Stimulated activated memory B cell treated with anti-CD40 and anti-IgM and Interleukin-4, amounts not matched to agents 10 μg/mL and 1 μg/mL and 100 μg/mL, for 72 hours (primary cell): ENCODE measurements around the gene LRRC8E.

Source experiments
- ATAC-seq: fragments of 150-1000 bp; cut with Tn5 transposase; 2 replicates; pipeline ENCODE4 v1.10.0; 2021
- H3K27ac Mint-ChIP-seq: one replicate; pipeline ENCODE4 v1.8.0; 2022; ENCODE audit warnings: mild to moderate bottlenecking, mixed read lengths
- H3K27me3 Mint-ChIP-seq: one replicate; pipeline ENCODE4 v1.8.0; 2022; ENCODE audit warnings: mixed read lengths
- H3K36me3 Mint-ChIP-seq: one replicate; pipeline ENCODE4 v1.8.0; 2022; ENCODE audit warnings: mixed read lengths
- H3K4me1 Mint-ChIP-seq: one replicate; pipeline ENCODE4 v1.8.0; 2022; ENCODE audit warnings: mixed read lengths
- H3K4me3 Mint-ChIP-seq: one replicate; pipeline ENCODE4 v1.8.0; 2022; ENCODE audit warnings: mild to moderate bottlenecking, moderate library complexity, mixed read lengths
- H3K9me3 Mint-ChIP-seq: one replicate; pipeline ENCODE4 v1.8.0; 2022; ENCODE audit warnings: mixed read lengths

LRRC8E gene

DNA sequence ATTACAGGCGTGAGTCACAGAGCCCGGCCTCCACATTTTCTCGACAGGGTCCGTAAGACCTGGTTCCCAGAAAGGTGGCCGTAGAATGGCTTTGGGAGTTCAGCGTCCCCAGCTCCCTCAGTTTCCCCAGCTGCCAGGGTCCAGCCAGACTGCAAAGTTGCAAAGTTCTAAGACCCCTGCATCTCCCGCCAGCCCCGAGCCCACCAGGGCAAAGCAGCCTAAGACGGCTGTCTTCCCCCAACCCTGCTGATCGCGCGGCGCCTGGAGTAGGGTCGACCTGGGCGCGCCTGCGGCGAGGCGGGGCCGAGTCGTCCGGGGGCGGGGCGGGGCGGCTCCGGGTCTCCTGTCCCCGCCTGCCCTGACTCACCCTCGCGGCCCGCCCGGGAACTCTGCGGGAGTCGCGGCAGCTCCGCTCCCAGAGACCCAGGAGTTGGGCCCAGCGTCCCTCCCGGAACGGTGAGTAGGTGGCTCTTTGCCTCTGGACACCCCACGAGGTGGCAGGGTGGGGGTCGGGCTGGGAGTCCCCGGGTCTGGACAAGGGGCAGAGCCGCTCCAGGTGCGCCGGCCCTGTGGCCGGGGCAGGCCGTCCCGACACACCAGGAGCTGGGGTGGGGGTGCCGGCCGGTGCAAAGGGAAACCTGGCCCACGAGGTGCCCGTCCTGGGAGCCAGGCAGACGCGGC lies at the start of gene LRRC8E:
Gene LRRC8E (plus strand): TSS at position 366 of the 681 bp plus-strand sequence. CDS start 7,094 bp downstream, outside the sequence.
- peak; percentile 50 for ATAC-seq
- Mint-ChIP-seq H3K27me3 (peaks cover 39% of the 10 kb centered on the region), H3K4me3 (no peak within 1 kb of the TSS)

GRCh38 chr19:7839476-7839875 lies 48.8 kb upstream of the LRRC8E start:
- Mint-ChIP-seq H3K9me3 (no peaks in the 10 kb centered on the region), H3K4me3 (no peak overlapping the region), H3K4me1 (no peaks in the 10 kb centered on the region), H3K36me3 (no peaks in the 10 kb centered on the region), H3K27ac (no peak overlapping the region), H3K27me3 (no peaks in the 10 kb centered on the region)
- ATAC-seq = no peak

More for the DNA sequence above, at the start of gene LRRC8E:
- Mint-ChIP-seq H3K36me3 (no peaks in the 10 kb centered on the region), H3K4me1 (no peaks in the 10 kb centered on the region), H3K27ac (no peak within 1 kb of the TSS), H3K9me3 (no peaks in the 10 kb centered on the region)

DNA sequence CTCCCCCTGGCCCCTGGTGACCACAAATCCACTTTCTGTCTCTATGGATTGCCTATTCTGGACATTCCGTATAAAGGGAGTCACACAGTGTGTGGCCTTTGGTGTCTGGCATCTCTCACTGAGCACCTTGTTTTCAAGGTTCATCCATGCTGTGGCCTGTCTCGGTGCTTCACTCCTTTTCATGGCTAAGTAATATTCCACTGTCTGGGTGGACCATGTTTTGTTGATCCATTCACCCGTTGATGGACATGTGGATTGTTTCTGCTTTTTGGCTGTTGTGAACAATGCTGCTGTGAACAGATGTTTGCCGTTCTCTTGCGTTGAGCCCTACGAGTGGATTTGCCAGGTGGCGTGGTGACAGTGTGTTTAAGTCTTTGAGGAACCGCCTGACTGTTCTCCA lies 47.7 kb upstream of the LRRC8E start:
- Mint-ChIP-seq H3K36me3 (no peaks in the 10 kb centered on the region), H3K9me3 (no peaks in the 10 kb centered on the region)

GRCh38 chr19:7841751-7842660 lies 46.3 kb upstream of the LRRC8E start:
- no peaks in the 10 kb centered on the region for H3K36me3 Mint-ChIP-seq
- H3K9me3 Mint-ChIP-seq = no peaks in the 10 kb centered on the region
- no peak for ATAC-seq
- no peak overlapping the region for H3K4me3 Mint-ChIP-seq
- H3K27me3 Mint-ChIP-seq = no peaks in the 10 kb centered on the region
- H3K27ac Mint-ChIP-seq = no peak overlapping the region
- H3K4me1 Mint-ChIP-seq = no peaks in the 10 kb centered on the region

More for the DNA sequence above, 47.7 kb upstream of the LRRC8E start:
- Mint-ChIP-seq H3K27me3 (no peaks in the 10 kb centered on the region), H3K4me1 (no peaks in the 10 kb centered on the region), H3K27ac (no peak overlapping the region), H3K4me3 (no peak overlapping the region)
- ATAC-seq = no peak

- no peak for ATAC-seq
- no peaks in the 10 kb centered on the region for H3K4me1 Mint-ChIP-seq
- no peaks in the 10 kb centered on the region for H3K36me3 Mint-ChIP-seq
Measured at GRCh38 chr19:7842661-7843294, 45.5 kb upstream of the LRRC8E start.

DNA sequence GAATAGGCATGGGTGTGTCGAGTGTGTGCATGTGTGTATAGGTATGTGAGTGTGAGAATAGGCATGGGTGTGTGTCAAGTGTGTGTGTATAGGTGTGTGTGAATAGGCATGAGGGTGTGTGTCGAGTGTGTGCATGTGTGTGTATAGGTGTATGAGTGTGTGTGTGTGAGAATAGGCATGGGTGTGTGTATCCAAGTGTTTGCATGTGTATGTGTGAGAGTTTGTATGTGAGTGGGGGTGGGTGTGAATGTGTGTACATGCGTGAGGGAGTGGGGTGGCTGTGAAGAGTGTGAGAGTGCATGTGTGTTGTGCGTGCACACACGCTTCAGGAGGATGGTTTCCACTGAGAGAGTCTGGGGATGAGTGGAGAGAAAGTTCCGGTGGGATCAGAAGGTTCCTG lies 44.8 kb upstream of the LRRC8E start:
- no peak for ATAC-seq
- no peak overlapping the region for H3K4me3 Mint-ChIP-seq

More at GRCh38 chr19:7842661-7843294, 45.5 kb upstream of the LRRC8E start:
- Mint-ChIP-seq H3K27ac (no peak overlapping the region), H3K4me3 (no peak overlapping the region), H3K9me3 (no peaks in the 10 kb centered on the region), H3K27me3 (no peaks in the 10 kb centered on the region)

DNA sequence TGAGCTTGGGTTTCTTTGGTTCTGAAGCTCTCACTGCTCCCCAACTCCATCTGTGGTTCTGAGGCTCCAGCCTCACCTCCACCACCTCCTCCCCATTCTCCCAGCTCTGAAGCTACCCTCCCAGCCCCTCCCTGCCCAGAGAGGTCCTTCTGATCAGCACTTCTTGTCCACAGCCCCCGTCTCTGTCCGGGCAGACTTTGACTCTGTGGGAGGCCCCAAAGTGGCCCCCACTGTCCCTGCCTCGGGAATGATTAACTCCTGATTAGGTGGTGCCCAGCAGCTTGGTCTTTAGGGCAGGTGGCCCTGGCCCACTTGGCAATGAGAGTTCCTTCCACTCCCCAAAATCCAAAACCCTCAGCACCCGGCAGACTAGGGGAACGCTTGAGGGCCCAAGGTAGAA lies 43.9 kb upstream of the LRRC8E start:
- H3K27me3 Mint-ChIP-seq = no peaks in the 10 kb centered on the region
- ATAC-seq = no peak
- no peak overlapping the region for H3K27ac Mint-ChIP-seq
- H3K36me3 Mint-ChIP-seq = no peaks in the 10 kb centered on the region
- H3K9me3 Mint-ChIP-seq = no peaks in the 10 kb centered on the region
- H3K4me1 Mint-ChIP-seq = no peaks in the 10 kb centered on the region
- H3K4me3 Mint-ChIP-seq = no peak overlapping the region

More for the DNA sequence above, 44.8 kb upstream of the LRRC8E start:
- no peaks in the 10 kb centered on the region for H3K27me3 Mint-ChIP-seq
- no peaks in the 10 kb centered on the region for H3K9me3 Mint-ChIP-seq
- no peaks in the 10 kb centered on the region for H3K4me1 Mint-ChIP-seq
- no peak overlapping the region for H3K27ac Mint-ChIP-seq
- H3K36me3 Mint-ChIP-seq = no peaks in the 10 kb centered on the region

- no peak overlapping the region for H3K4me3 Mint-ChIP-seq
- no peaks in the 10 kb centered on the region for H3K9me3 Mint-ChIP-seq
- H3K27ac Mint-ChIP-seq = no peak overlapping the region
- H3K27me3 Mint-ChIP-seq = no peaks in the 10 kb centered on the region
- no peak for ATAC-seq
- H3K4me1 Mint-ChIP-seq = no peaks in the 10 kb centered on the region
- H3K36me3 Mint-ChIP-seq = no peaks in the 10 kb centered on the region
Measured at GRCh38 chr19:7844951-7845350, 43.4 kb upstream of the LRRC8E start.

DNA sequence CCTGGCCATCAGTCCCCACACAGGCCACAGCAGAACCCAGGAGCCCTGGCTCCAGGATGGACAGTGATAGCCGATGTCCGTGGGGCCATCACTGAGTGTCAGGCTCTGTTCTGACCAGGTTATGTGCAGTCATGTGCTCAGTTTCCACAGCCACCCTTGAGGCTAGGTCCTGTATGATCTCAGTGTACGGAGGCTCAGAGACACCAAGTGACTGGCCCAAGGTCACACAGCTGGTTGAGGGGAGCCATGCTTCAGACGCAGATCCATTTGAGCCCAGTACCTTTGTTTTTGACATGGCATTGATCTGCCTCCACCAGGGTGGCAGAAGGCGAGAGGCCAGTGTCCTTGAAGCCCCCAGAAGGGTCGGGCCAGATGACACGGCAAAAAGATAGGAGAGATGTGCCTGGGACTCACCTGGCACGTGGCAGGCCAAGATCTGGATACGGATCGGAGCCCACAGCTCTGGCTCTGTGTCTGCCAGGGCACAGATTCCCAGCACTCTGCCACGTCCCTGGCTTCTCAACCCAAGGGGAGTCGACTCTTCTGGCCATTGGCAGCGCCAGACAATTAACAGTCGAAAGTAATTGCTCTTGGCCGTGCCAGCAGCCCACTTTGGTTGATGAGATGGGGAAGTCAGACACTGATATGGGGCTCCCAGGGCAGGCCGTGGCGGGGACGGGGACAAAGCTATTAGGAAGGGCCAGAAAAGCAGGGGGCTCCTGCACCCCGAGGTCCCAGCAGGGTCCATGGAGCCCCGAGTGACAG lies 42.7 kb upstream of the LRRC8E start:
- ATAC-seq = no peak
- Mint-ChIP-seq H3K27ac (no peak overlapping the region), H3K27me3 (no peaks in the 10 kb centered on the region), H3K4me3 (no peak overlapping the region), H3K36me3 (no peaks in the 10 kb centered on the region), H3K4me1 (no peaks in the 10 kb centered on the region), H3K9me3 (no peaks in the 10 kb centered on the region)

GRCh38 chr19:7846155-7846646 lies 42.1 kb upstream of the LRRC8E start:
- H3K27ac Mint-ChIP-seq = no peak overlapping the region
- H3K36me3 Mint-ChIP-seq = no peaks in the 10 kb centered on the region
- H3K27me3 Mint-ChIP-seq = no peaks in the 10 kb centered on the region
- ATAC-seq = no peak
- H3K4me3 Mint-ChIP-seq = no peak overlapping the region
- no peaks in the 10 kb centered on the region for H3K9me3 Mint-ChIP-seq
- no peaks in the 10 kb centered on the region for H3K4me1 Mint-ChIP-seq

GRCh38 chr19:7847664-7848063 lies 40.6 kb upstream of the LRRC8E start:
- Mint-ChIP-seq H3K27ac (no peak overlapping the region), H3K9me3 (no peaks in the 10 kb centered on the region), H3K36me3 (no peaks in the 10 kb centered on the region), H3K4me3 (no peak overlapping the region), H3K4me1 (peaks cover 3% of the 10 kb centered on the region), H3K27me3 (peaks cover 6% of the 10 kb centered on the region)
- no peak for ATAC-seq

DNA sequence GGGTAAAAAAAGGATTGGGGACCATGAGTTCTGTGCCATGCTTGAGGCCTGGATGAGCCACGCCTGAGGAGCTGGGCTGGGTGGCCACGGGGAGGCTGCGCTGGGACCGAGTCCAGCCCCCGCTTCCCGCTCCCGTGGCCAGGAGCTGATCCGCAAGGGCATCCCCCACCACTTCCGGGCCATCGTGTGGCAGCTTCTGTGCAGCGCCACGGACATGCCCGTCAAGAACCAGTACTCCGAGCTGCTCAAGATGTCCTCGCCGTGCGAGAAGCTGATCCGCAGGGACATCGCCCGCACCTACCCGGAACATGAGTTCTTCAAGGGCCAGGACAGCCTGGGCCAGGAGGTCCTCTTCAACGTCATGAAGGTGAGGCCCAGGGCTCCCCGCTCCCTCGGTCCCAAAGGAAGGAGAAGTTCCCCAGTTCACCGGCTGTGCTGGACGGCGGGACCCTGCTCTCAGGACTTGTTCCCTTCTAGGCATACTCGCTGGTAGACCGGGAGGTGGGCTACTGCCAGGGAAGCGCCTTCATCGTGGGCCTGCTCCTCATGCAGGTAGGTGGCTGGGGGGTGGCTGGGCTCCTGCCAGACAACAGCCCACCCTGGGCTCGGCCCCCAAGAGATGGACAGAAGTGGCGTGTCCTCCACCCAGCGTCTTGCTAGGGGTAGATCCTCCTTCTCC lies 39.4 kb upstream of the LRRC8E start:
- Mint-ChIP-seq H3K9me3 (no peaks in the 10 kb centered on the region), H3K27me3 (peaks cover 11% of the 10 kb centered on the region), H3K27ac (no peak overlapping the region), H3K4me3 (no peak overlapping the region), H3K36me3 (no peaks in the 10 kb centered on the region), H3K4me1 (peaks cover 14% of the 10 kb centered on the region)
- ATAC-seq = no peak

DNA sequence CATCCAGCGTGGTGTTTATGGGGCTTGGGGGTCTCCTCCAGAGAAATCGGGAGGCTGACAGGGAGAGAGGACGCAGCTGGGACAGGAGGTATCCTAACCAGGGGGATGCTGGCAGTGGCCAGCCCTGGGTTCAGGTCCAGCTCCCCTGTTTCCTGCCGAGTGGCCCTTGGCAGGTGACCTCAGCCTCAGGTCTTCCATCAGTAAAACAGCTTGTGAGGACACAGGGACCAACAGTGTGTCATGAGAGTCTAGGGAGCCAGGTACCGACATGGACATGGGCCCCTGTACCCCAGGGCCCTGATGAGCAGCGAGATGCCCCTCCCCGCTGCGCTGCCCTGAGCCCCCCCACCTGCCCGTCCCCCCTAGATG lies 38.7 kb upstream of the LRRC8E start:
- H3K27me3 Mint-ChIP-seq = peaks cover 11% of the 10 kb centered on the region
- peaks cover 14% of the 10 kb centered on the region for H3K4me1 Mint-ChIP-seq
- ATAC-seq = no peak
- H3K36me3 Mint-ChIP-seq = no peaks in the 10 kb centered on the region
- H3K27ac Mint-ChIP-seq = no peak overlapping the region
- no peaks in the 10 kb centered on the region for H3K9me3 Mint-ChIP-seq
- no peak overlapping the region for H3K4me3 Mint-ChIP-seq

GRCh38 chr19:7850000-7850813 lies 38.1 kb upstream of the LRRC8E start:
- ATAC-seq = no peak
- peaks cover 14% of the 10 kb centered on the region for H3K4me1 Mint-ChIP-seq

More at GRCh38 chr19:7850000-7850813, 38.1 kb upstream of the LRRC8E start:
- Mint-ChIP-seq H3K36me3 (no peaks in the 10 kb centered on the region), H3K4me3 (no peak overlapping the region), H3K27ac (no peak overlapping the region), H3K9me3 (no peaks in the 10 kb centered on the region), H3K27me3 (peaks cover 16% of the 10 kb centered on the region)
